HCT116 (cell line): Measurements from ENCODE around the gene ZDHHC23. TPM values are rescaled to one million over a fixed set of nuclear protein-coding genes. Genes with fewer than 3 reads are reported as not detected.

Experiments used
- ATAC-seq: fragments of 200-7000 bp; cut with Tn5 transposase; 2 replicates; pipeline ENCODE4 v1.9.1; 2020; ENCODE audit warnings: mild to moderate bottlenecking, moderate library complexity
- BruUV-seq: library from RNA; stranded (reverse); fragments of 400-500 nt; replicated peaks from 2 replicates; lab custom pipeline; 2021; lab: Mats Ljungman, UMichigan
- CTCF ChIA-PET: fragments of 300-600 bp; sonication (Branson Sonifier 250); formaldehyde crosslinking; loops from one replicate; lab custom pipeline; 2021; ENCODE audit warnings: antibody characterized with exemption; lab: Charles Lee
- POLR2A ChIA-PET: fragments of 300-600, 350-600 bp; sonication (Branson Sonifier 250); formaldehyde crosslinking; loops from one replicate; lab custom pipeline; 2021; ENCODE audit warnings: antibody characterized with exemption; lab: Charles Lee
- RAD21 ChIA-PET, 2 experiments: fragments of 300-600 bp; sonication (Branson Sonifier 250); formaldehyde crosslinking; loops; one replicate each; lab custom pipeline; 2023; ENCODE audit warnings: low total read pairs in 2 of 2; ENCODE audit not compliant: uncharacterized antibody in 2 of 2, unreplicated experiment in 2 of 2, low non-redundant PET in 1 of 2; lab: Charles Lee
- DNase-seq: peaks from one replicate; pipeline ENCODE4 v3.0.0-alpha.2; 2010; ENCODE audit warnings: low read depth, low spot score
- H2AFZ ChIP-seq: fragments of 200-600 bp; shearing (Covaris generic), sonication (generic); 2 replicates; pipeline ENCODE4 v1.6.1; 2017; ENCODE audit warnings: low read depth, mixed run types, mixed read lengths, antibody characterized with exemption, low read length; ENCODE audit not compliant: poor library complexity, severe bottlenecking
- H3K27ac ChIP-seq: 2 replicates; pipeline ENCODE4 v1.5.1; 2012; ENCODE audit warnings: low read depth, low read length
- H3K27me3 ChIP-seq: fragments of 200-600 bp; sonication (generic); 2 replicates; pipeline ENCODE4 v1.6.1; 2016; ENCODE audit warnings: mixed run types, low read length, mixed read lengths; ENCODE audit not compliant: insufficient read depth
- H3K36me3 ChIP-seq, 2 experiments: fragments of 200-500 bp in 1 of 2; fragments of 200-600 bp in 1 of 2; sonication (Bioruptor generic) in 1 of 2; sonication (generic) in 1 of 2; 2 replicates each; pipeline versions ENCODE4 v1.5.1 to v1.6.1; 2014 to 2016; ENCODE audit warnings: low read length in 2 of 2, inconsistent platforms in 1 of 2, mixed read lengths in 1 of 2, mixed run types in 1 of 2; ENCODE audit not compliant: insufficient read depth in 2 of 2, control insufficient read depth in 1 of 2
- H3K4me1 ChIP-seq, 2 experiments: fragments of 200-600 bp in 1 of 2; sonication (generic) in 1 of 2; 2 replicates each; pipeline versions ENCODE4 v1.5.1 to v1.6.1; 2012 to 2017; ENCODE audit warnings: low read length in 2 of 2, inconsistent platforms in 1 of 2, mild to moderate bottlenecking in 1 of 2, mixed read lengths in 1 of 2, mixed run types in 1 of 2, moderate library complexity in 1 of 2; ENCODE audit not compliant: insufficient read depth in 2 of 2, control insufficient read depth in 1 of 2
- H3K4me2 ChIP-seq: fragments of 200-600 bp; sonication (generic); 2 replicates; pipeline ENCODE4 v1.6.1; 2017; ENCODE audit warnings: mixed run types, low read length, mixed read lengths
- H3K4me3 ChIP-seq, 2 experiments: fragments of 200-600 bp in 1 of 2; sonication (generic) in 1 of 2; replicated peaks in 1 of 2; 2 replicates each; pipeline ENCODE4 v1.5.1; 2011 to 2016; ENCODE audit warnings: low read length in 2 of 2, control low read depth in 1 of 2, low read depth in 1 of 2, mild to moderate bottlenecking in 1 of 2, mixed read lengths in 1 of 2, mixed run types in 1 of 2
- H3K79me2 ChIP-seq: fragments of 200-600 bp; sonication (generic); 2 replicates; pipeline ENCODE4 v1.6.1; 2017; ENCODE audit warnings: mild to moderate bottlenecking, mixed run types, low read length, moderate library complexity, mixed read lengths; ENCODE audit not compliant: insufficient read depth
- H3K9ac ChIP-seq: fragments of 200-600 bp; sonication (generic); 2 replicates; pipeline ENCODE4 v1.6.1; 2016; ENCODE audit warnings: low read length, mixed read lengths
- H3K9me2 ChIP-seq: fragments of 200-600 bp; sonication (generic), shearing (Covaris generic); 2 replicates; pipeline ENCODE4 v1.6.1; 2017; ENCODE audit warnings: mixed run types, mild to moderate bottlenecking, moderate library complexity; ENCODE audit not compliant: insufficient read depth
- H3K9me3 ChIP-seq, 2 experiments: fragments of 200-500 bp in 1 of 2; fragments of 200-600 bp in 1 of 2; sonication (Bioruptor generic) in 1 of 2; sonication (generic) in 1 of 2; 2 replicates each; pipeline ENCODE4 v1.6.1; 2014 to 2017; ENCODE audit warnings: low read length in 2 of 2, mixed read lengths in 2 of 2, inconsistent platforms in 1 of 2, low read depth in 1 of 2, mild to moderate bottlenecking in 1 of 2, mixed run types in 1 of 2, moderate library complexity in 1 of 2; ENCODE audit not compliant: control insufficient read depth in 1 of 2, insufficient read depth in 1 of 2
- H4K20me1 ChIP-seq: fragments of 200-600 bp; sonication (generic), shearing (Covaris generic); 2 replicates; pipeline ENCODE4 v1.6.1; 2017; ENCODE audit warnings: mixed run types, mild to moderate bottlenecking, moderate library complexity; ENCODE audit not compliant: insufficient read depth
- CEBPB ChIP-seq: IDR thresholded peaks from 2 replicates; pipeline ENCODE4 v1.6.1; 2012; ENCODE audit warnings: low read depth
- EGR1 ChIP-seq: IDR thresholded peaks from 2 replicates; pipeline ENCODE4 v1.6.1; 2012; ENCODE audit warnings: low read depth
- ELF1 ChIP-seq: IDR thresholded peaks from 2 replicates; pipeline ENCODE4 v1.6.1; 2012; ENCODE audit warnings: low read depth, borderline replicate concordance
- EZH2 ChIP-seq: fragments of 200-600 bp; sonication (generic); IDR thresholded peaks from 2 replicates; pipeline ENCODE4 v1.6.1; 2017; ENCODE audit warnings: antibody characterized with exemption, mixed run types
- JUND ChIP-seq: IDR thresholded peaks from 2 replicates; pipeline ENCODE4 v1.6.1; 2012
- POLR2A ChIP-seq: IDR thresholded peaks from 2 replicates; pipeline ENCODE4 v1.7.0; 2011; ENCODE audit warnings: borderline replicate concordance; ENCODE audit not compliant: insufficient read depth, insufficient read length; ENCODE audit errors: extremely low read depth
- RAD21 ChIP-seq: IDR thresholded peaks from 2 replicates; pipeline ENCODE4 v1.6.1; 2012; ENCODE audit warnings: low read depth, mild to moderate bottlenecking
- SIN3A ChIP-seq: IDR thresholded peaks from 2 replicates; pipeline ENCODE4 v1.6.1; 2012; ENCODE audit warnings: low read depth
- SRF ChIP-seq: IDR thresholded peaks from 2 replicates; pipeline ENCODE4 v1.6.1; 2012; ENCODE audit warnings: low read depth
- ZBTB33 ChIP-seq: IDR thresholded peaks from 2 replicates; pipeline ENCODE4 v1.6.1; 2011; ENCODE audit warnings: mild to moderate bottlenecking, low read length, moderate library complexity; ENCODE audit not compliant: insufficient replicate concordance; ENCODE audit errors: extremely low read depth
- ZFX ChIP-seq: fragments of 450-650 bp; IDR thresholded peaks from 2 replicates; pipeline ENCODE4 v1.6.1; 2017
- intact Hi-C: fragments of 100-400 bp; cut with micrococcal nuclease; formaldehyde crosslinking; loops from 2 replicates; pipeline ENCODE4 v1.10.0; 2022
- total RNA-seq: library from RNA; stranded (reverse); gene quantifications from one replicate; pipeline ENCODE4 v1.2.1, GENCODE V29; 2021; ENCODE audit not compliant: unreplicated experiment

The ZDHHC23 gene
- total RNA-seq, 1 experiment from 2014 or later, result 22.8 TPM

- POLR2A ChIA-PET, result no interaction called here
- CTCF ChIA-PET, result no interaction called here
- no peak overlapping the region for H3K4me2 ChIP-seq
Measured at GRCh38 chr3:113953677-113954076, 5.9 kb downstream of the ZDHHC23 start.

More at GRCh38 chr3:113953677-113954076, 5.9 kb downstream of the ZDHHC23 start:
- no peaks in the 10 kb centered on the region for H4K20me1 ChIP-seq
- ATAC-seq (no peak), DNase-seq (no peak)
- H3K79me2 ChIP-seq, result no peaks in the 10 kb centered on the region
- no peak for TF ChIP-seq SIN3A
- no peak for TF ChIP-seq EZH2
- no peak for TF ChIP-seq EGR1
- no peak for TF ChIP-seq ZFX
- TF ChIP-seq ELF1, result no peak
- TF ChIP-seq SRF, result no peak
- TF ChIP-seq ZBTB33, result no peak
- TF ChIP-seq JUND, result no peak
- no peak for TF ChIP-seq POLR2A
- TF ChIP-seq CEBPB, result no peak
- no peak for TF ChIP-seq RAD21
- no peak overlapping the region for H3K4me3 ChIP-seq
- H3K36me3 ChIP-seq, result peaks cover 17 to 23% of the 10 kb centered on the region in 2 experiments; a peak in 2 of 4 replicates
- no peak overlapping the region for H3K9ac ChIP-seq
- H3K27me3 ChIP-seq, result no peaks in the 10 kb centered on the region
- intact Hi-C loops, result no loop called here
- BruUV-seq, result no TSS peak
- H3K4me1 ChIP-seq, result peaks cover 4 to 5% of the 10 kb centered on the region in 2 experiments; a peak in 3 of 4 replicates
- RAD21 ChIA-PET, result no interaction called here
- no peak overlapping the region for H3K27ac ChIP-seq
- no peak overlapping the region for H2AFZ ChIP-seq
- no peaks in the 10 kb centered on the region for H3K9me2 ChIP-seq
- no peaks in the 10 kb centered on the region for H3K9me3 ChIP-seq
